HEK293 (cell line): Measurements from ENCODE around the gene ITGB3.

Experiments used
- CTCF ChIA-PET: fragments of 350-600 bp; formaldehyde crosslinking; extraction: SDS; loops from one replicate; lab custom pipeline; 2021; ENCODE audit warnings: antibody characterized with exemption; lab: Yijun Ruan, JAX
- POLR2A ChIA-PET: fragments of 300-600 bp; formaldehyde crosslinking; extraction: SDS; loops from one replicate; lab custom pipeline; 2020; ENCODE audit warnings: antibody characterized with exemption, inconsistent platforms; lab: Yijun Ruan, JAX
- H3K27ac ChIP-seq: fragments of 200-500 bp; sonication (Bioruptor generic); 2 replicates; pipeline ENCODE4 v1.5.1; 2014; ENCODE audit warnings: low read depth, low read length, control low read depth, inconsistent platforms; ENCODE audit errors: extremely low read depth
- H3K36me3 ChIP-seq, 2 experiments: fragments of 200-500 bp in 1 of 2; sonication (Bioruptor generic) in 1 of 2; 1 replicate in 1 of 2; 2 replicates in 1 of 2; pipeline ENCODE4 v1.5.1; 2014 to 2017; ENCODE audit warnings: inconsistent platforms in 2 of 2, low read length in 2 of 2; ENCODE audit not compliant: control insufficient read depth in 2 of 2, insufficient read depth in 1 of 2
- H3K4me1 ChIP-seq: fragments of 200-500 bp; sonication (Bioruptor generic); 2 replicates; pipeline ENCODE4 v1.5.1; 2014; ENCODE audit warnings: mild to moderate bottlenecking, low read length, inconsistent platforms; ENCODE audit not compliant: control insufficient read depth, insufficient read depth
- H3K4me3 ChIP-seq: 2 replicates; pipeline ENCODE4 v1.5.1; 2011; ENCODE audit warnings: low read depth, mild to moderate bottlenecking, control low read depth, low read length, moderate library complexity
- H3K9me3 ChIP-seq: fragments of 200-500 bp; sonication (Bioruptor generic); 2 replicates; pipeline ENCODE4 v1.5.1; 2014; ENCODE audit warnings: low read depth, low read length, inconsistent platforms; ENCODE audit not compliant: control insufficient read depth, insufficient read depth
- KLF7 ChIP-seq: fragments of 450-650 bp; formaldehyde crosslinking; IDR thresholded peaks from 2 replicates; pipeline ENCODE4 v1.5.1; 2016; ENCODE audit warnings: missing biosample characterization, missing genetic modification characterization, borderline replicate concordance
- KLF9 ChIP-seq: fragments of 450-650 bp; formaldehyde crosslinking; IDR thresholded peaks from 2 replicates; pipeline ENCODE4 v1.5.1; 2016; ENCODE audit warnings: missing biosample characterization, missing genetic modification characterization, low read depth
- SALL2 ChIP-seq: fragments of 450-650 bp; formaldehyde crosslinking; IDR thresholded peaks from 2 replicates; pipeline ENCODE4 v1.5.0; 2017; ENCODE audit warnings: missing biosample characterization, mild to moderate bottlenecking, missing genetic modification characterization, borderline replicate concordance
- SP7 ChIP-seq: fragments of 450-650 bp; formaldehyde crosslinking; IDR thresholded peaks from 2 replicates; pipeline ENCODE4 v1.5.1; 2016; ENCODE audit warnings: missing biosample characterization, missing genetic modification characterization
- ZBTB20 ChIP-seq: fragments of 450-650 bp; formaldehyde crosslinking; IDR thresholded peaks from 2 replicates; pipeline ENCODE4 v1.5.1; 2016; ENCODE audit warnings: missing biosample characterization, missing genetic modification characterization
- ZNF138 ChIP-seq: fragments of 450-650 bp; formaldehyde crosslinking; IDR thresholded peaks from 2 replicates; pipeline ENCODE4 v1.5.1; 2016; ENCODE audit warnings: missing biosample characterization, missing genetic modification characterization, borderline replicate concordance
- ZNF174 ChIP-seq: fragments of 450-650 bp; formaldehyde crosslinking; IDR thresholded peaks from 2 replicates; pipeline ENCODE4 v1.5.0; 2017; ENCODE audit warnings: missing biosample characterization, mild to moderate bottlenecking, missing genetic modification characterization
- ZNF214 ChIP-seq: fragments of 450-650 bp; formaldehyde crosslinking; IDR thresholded peaks from 2 replicates; pipeline ENCODE4 v1.5.1; 2017; ENCODE audit warnings: missing biosample characterization, mild to moderate bottlenecking, missing genetic modification characterization, borderline replicate concordance
- ZNF23 ChIP-seq: fragments of 450-650 bp; formaldehyde crosslinking; IDR thresholded peaks from 2 replicates; pipeline ENCODE4 v1.5.1; 2016; ENCODE audit warnings: missing biosample characterization, missing genetic modification characterization, borderline replicate concordance
- ZNF266 ChIP-seq: fragments of 450-650 bp; formaldehyde crosslinking; IDR thresholded peaks from 2 replicates; pipeline ENCODE4 v1.5.1; 2016; ENCODE audit warnings: missing biosample characterization, missing genetic modification characterization, low read depth
- ZNF404 ChIP-seq: fragments of 450-650 bp; formaldehyde crosslinking; IDR thresholded peaks from 2 replicates; pipeline ENCODE4 v1.5.1; 2017; ENCODE audit warnings: missing biosample characterization, missing genetic modification characterization
- ZNF416 ChIP-seq: fragments of 450-650 bp; formaldehyde crosslinking; IDR thresholded peaks from 2 replicates; pipeline ENCODE4 v1.5.1; 2016; ENCODE audit warnings: missing biosample characterization, missing genetic modification characterization
- ZNF585B ChIP-seq: fragments of 450-650 bp; formaldehyde crosslinking; IDR thresholded peaks from 2 replicates; pipeline ENCODE4 v1.5.1; 2016; ENCODE audit warnings: missing biosample characterization, missing genetic modification characterization
- ZSCAN23 ChIP-seq: fragments of 450-650 bp; formaldehyde crosslinking; IDR thresholded peaks from 2 replicates; pipeline ENCODE4 v1.5.1; 2016; ENCODE audit warnings: missing biosample characterization, missing genetic modification characterization
- TF ChIP-seq, protein P1 (sequence below): fragments of 450-650 bp; formaldehyde crosslinking; IDR thresholded peaks from 2 replicates; pipeline ENCODE4 v1.5.1; 2016; ENCODE audit warnings: missing biosample characterization, missing genetic modification characterization
- TF ChIP-seq, protein P2 (sequence below): fragments of 450-650 bp; formaldehyde crosslinking; IDR thresholded peaks from 2 replicates; pipeline ENCODE4 v1.5.1; 2017; ENCODE audit warnings: missing biosample characterization, missing genetic modification characterization
- TF ChIP-seq, protein P3 (sequence below): fragments of 450-650 bp; formaldehyde crosslinking; IDR thresholded peaks from 2 replicates; pipeline ENCODE4 v1.5.1; 2017; ENCODE audit warnings: missing biosample characterization, mild to moderate bottlenecking, missing genetic modification characterization, moderate library complexity
- TF ChIP-seq, protein P4 (sequence below): fragments of 450-650 bp; formaldehyde crosslinking; IDR thresholded peaks from 2 replicates; pipeline ENCODE4 v1.5.1; 2017; ENCODE audit warnings: missing biosample characterization, missing genetic modification characterization

ITGB3 gene

DNA sequence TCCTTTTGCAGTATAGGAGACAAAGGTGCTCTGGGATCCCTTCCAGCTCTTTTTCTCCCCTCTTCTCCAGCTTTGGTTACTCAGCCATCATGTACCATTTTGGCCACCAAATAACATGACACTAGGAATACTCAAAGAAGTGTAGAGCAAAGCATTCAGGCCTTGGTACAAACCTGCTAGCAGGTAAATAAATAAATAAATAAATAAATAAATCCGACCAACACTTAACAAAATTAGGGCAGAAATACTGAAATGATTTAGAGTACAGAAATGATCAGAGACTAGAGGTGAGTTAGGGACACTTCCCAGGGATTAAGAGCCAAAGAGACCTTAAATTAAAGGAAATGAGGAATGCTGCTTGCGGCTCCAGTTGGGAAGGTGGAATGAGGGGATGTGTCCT is 17.7 kb upstream of the ITGB3 start (continued):
- TF ChIP-seq SALL2 (tag by site-specific recombination) (no peak), ZNF266 (tag by site-specific recombination) (no peak), ZNF174 (tag by site-specific recombination) (no peak)

DNA sequence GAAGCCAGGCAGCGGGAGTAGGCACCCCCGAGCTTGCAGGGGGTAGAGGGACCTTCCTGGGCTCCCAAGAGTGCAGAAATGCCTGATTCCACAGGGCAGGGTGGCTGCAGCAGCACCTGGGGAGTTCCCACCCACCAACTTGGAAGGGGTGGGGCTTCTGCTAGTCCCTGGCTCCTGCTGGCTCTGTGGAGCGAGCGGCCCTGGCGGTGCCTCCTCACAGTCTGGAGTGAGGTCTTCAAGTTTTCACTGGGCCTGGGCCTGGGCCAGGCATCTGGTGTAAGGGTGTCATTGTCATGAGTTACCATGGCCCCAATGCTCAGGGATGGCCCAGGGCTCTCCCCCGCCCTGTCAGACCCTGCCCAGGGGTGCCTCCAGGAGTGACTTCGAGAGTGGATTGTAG is 15.8 kb upstream of the ITGB3 start:
- no peaks in the 10 kb centered on the region for H3K36me3 ChIP-seq
- CTCF ChIA-PET: interaction anchor here (0.5 kb wide), 1 partner anchor 103 kb away, joined by 3 read pairs; no protein-coding TSS in a partner anchor
- no peaks in the 10 kb centered on the region for H3K9me3 ChIP-seq
- H3K27ac ChIP-seq: no peak overlapping the region
- POLR2A ChIA-PET: no interaction called here
- no peak overlapping the region for H3K4me3 ChIP-seq
- TF ChIP-seq KLF7 (tag by site-specific recombination) (no peak), ZNF416 (tag by site-specific recombination) (no peak), ZNF138 (tag by site-specific recombination) (no peak), ZSCAN23 (tag by site-specific recombination) (no peak), ZNF214 (tag by site-specific recombination) (no peak), ZNF23 (no peak), ZNF585B (tag by site-specific recombination) (no peak), KLF9 (no peak), ZNF404 (tag by site-specific recombination) (no peak)
- TF ChIP-seq, protein P1, sequence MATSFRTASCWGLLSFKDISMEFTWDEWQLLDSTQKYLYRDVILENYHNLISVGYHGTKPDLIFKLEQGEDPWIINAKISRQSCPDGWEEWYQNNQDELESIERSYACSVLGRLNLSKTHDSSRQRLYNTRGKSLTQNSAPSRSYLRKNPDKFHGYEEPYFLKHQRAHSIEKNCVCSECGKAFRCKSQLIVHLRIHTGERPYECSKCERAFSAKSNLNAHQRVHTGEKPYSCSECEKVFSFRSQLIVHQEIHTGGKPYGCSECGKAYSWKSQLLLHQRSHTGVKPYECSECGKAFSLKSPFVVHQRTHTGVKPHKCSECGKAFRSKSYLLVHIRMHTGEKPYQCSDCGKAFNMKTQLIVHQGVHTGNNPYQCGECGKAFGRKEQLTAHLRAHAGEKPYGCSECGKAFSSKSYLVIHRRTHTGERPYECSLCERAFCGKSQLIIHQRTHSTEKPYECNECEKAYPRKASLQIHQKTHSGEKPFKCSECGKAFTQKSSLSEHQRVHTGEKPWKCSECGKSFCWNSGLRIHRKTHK: no peak
- TF ChIP-seq, protein P2, sequence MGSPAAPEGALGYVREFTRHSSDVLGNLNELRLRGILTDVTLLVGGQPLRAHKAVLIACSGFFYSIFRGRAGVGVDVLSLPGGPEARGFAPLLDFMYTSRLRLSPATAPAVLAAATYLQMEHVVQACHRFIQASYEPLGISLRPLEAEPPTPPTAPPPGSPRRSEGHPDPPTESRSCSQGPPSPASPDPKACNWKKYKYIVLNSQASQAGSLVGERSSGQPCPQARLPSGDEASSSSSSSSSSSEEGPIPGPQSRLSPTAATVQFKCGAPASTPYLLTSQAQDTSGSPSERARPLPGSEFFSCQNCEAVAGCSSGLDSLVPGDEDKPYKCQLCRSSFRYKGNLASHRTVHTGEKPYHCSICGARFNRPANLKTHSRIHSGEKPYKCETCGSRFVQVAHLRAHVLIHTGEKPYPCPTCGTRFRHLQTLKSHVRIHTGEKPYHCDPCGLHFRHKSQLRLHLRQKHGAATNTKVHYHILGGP: no peak
- TF ChIP-seq, protein P3, sequence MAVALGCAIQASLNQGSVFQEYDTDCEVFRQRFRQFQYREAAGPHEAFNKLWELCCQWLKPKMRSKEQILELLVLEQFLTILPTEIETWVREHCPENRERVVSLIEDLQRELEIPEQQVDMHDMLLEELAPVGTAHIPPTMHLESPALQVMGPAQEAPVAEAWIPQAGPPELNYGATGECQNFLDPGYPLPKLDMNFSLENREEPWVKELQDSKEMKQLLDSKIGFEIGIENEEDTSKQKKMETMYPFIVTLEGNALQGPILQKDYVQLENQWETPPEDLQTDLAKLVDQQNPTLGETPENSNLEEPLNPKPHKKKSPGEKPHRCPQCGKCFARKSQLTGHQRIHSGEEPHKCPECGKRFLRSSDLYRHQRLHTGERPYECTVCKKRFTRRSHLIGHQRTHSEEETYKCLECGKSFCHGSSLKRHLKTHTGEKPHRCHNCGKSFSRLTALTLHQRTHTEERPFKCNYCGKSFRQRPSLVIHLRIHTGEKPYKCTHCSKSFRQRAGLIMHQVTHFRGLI (tag by site-specific recombination): no peak
- TF ChIP-seq, protein P4, sequence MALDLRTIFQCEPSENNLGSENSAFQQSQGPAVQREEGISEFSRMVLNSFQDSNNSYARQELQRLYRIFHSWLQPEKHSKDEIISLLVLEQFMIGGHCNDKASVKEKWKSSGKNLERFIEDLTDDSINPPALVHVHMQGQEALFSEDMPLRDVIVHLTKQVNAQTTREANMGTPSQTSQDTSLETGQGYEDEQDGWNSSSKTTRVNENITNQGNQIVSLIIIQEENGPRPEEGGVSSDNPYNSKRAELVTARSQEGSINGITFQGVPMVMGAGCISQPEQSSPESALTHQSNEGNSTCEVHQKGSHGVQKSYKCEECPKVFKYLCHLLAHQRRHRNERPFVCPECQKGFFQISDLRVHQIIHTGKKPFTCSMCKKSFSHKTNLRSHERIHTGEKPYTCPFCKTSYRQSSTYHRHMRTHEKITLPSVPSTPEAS: no peak
- H3K4me1 ChIP-seq: peaks cover 11% of the 10 kb centered on the region

DNA sequence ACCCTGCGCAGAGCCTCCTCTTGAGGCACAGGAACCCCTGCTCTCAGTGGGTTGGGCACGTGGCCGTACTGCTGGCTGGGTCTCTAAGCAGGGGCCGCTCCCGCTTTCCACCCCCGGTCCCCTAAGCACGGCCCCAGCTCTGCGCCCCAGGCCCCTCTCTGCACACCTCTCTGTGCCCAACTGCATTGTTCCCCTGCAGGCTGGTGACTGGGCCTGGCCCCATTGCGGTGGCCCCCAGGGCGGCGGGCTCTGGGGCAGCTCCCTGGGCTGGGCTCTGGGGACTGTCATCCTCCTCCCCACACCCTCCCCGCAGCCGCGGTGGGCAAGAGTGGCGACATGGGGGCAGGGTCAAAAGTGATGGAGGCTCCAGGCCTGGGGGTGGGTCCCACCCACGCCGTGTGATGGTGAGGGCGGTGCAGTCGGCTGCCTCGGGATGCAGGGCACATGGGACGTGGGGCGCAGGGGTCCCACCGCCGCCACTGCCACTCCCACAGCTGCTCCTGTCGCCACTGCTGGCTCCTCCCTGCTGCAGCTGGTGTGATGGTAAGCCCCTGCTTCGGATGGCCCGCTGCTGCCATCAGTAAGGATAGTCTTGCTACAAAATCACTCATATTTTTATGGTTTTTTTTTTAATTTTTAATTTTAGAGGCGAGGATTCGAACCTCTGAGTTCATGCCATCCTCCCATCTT is 15.2 kb upstream of the ITGB3 start:
- H3K36me3 ChIP-seq: no peaks in the 10 kb centered on the region
- H3K9me3 ChIP-seq: no peaks in the 10 kb centered on the region
- ChIA-PET CTCF (interaction anchor here (0.5 to 4.4 kb wide), 4 partner anchors 8 to 103 kb away, joined by 3 to 31 read pairs (median 18); no protein-coding TSS in a partner anchor), POLR2A (no interaction called here)
- H3K27ac ChIP-seq: no peak overlapping the region
- TF ChIP-seq ZBTB20 (tag by site-specific recombination) (no peak), SP7 (tag by site-specific recombination) (no peak)
- peaks cover 11% of the 10 kb centered on the region for H3K4me1 ChIP-seq
- H3K4me3 ChIP-seq: no peak overlapping the region
